ENCODE measurements around the gene SPOP. TPM values are rescaled to one million over a fixed set of nuclear protein-coding genes. Genes with fewer than 3 reads are reported as not detected.
"Not testable (repeated sequence)": the region's sequence is repeated elsewhere in the genome, so short reads cannot be mapped to it uniquely, and the experiment has no call there.

Gene SPOP
- total RNA-seq, 1 donor from 2014 or later, result 189 TPM

DNA sequence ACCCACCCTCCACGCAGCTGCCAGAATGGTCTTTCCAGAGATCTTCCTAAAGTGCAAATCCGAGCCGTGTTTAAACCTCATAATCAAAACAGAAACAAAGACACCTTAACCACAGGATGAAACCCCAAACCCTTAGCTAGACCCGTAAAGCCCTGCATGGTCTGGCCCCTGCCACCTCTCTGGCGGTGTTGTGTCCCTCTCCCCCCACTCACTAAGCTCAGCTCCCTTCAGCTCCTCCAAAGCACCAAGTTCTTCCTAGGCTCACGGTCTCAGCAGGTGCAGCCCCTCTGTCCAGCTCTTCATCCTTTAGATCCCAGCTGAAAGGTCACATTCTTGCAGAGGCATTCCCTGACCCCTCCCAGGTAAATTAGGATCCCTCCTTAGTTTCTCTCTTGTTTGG is 106.6 kb downstream of the SPOP start:
- DNase-seq (ENCODE audit: low spot score in 2 of 2), result no peak
- TF ChIP-seq, protein P1, sequence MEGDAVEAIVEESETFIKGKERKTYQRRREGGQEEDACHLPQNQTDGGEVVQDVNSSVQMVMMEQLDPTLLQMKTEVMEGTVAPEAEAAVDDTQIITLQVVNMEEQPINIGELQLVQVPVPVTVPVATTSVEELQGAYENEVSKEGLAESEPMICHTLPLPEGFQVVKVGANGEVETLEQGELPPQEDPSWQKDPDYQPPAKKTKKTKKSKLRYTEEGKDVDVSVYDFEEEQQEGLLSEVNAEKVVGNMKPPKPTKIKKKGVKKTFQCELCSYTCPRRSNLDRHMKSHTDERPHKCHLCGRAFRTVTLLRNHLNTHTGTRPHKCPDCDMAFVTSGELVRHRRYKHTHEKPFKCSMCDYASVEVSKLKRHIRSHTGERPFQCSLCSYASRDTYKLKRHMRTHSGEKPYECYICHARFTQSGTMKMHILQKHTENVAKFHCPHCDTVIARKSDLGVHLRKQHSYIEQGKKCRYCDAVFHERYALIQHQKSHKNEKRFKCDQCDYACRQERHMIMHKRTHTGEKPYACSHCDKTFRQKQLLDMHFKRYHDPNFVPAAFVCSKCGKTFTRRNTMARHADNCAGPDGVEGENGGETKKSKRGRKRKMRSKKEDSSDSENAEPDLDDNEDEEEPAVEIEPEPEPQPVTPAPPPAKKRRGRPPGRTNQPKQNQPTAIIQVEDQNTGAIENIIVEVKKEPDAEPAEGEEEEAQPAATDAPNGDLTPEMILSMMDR (IDR thresholded peaks at IDR 0.05), result no peak
- no peak overlapping the region for H3K4me3 ChIP-seq
- no peaks in the 10 kb centered on the region for H3K36me3 ChIP-seq
- intact Hi-C loops (cut with DNase I), result loop anchor here (5.0 kb wide), 1 partner anchor 266 kb away; no protein-coding TSS in a partner anchor
- peak overlapping the region; percentile 93 to 95 for H3K27ac ChIP-seq
- no peaks in the 10 kb centered on the region for H3K9me3 ChIP-seq
- peaks cover 16 to 42% of the 10 kb centered on the region in 2 donors for H3K4me1 ChIP-seq
- no peaks in the 10 kb centered on the region for H3K27me3 ChIP-seq

DNA sequence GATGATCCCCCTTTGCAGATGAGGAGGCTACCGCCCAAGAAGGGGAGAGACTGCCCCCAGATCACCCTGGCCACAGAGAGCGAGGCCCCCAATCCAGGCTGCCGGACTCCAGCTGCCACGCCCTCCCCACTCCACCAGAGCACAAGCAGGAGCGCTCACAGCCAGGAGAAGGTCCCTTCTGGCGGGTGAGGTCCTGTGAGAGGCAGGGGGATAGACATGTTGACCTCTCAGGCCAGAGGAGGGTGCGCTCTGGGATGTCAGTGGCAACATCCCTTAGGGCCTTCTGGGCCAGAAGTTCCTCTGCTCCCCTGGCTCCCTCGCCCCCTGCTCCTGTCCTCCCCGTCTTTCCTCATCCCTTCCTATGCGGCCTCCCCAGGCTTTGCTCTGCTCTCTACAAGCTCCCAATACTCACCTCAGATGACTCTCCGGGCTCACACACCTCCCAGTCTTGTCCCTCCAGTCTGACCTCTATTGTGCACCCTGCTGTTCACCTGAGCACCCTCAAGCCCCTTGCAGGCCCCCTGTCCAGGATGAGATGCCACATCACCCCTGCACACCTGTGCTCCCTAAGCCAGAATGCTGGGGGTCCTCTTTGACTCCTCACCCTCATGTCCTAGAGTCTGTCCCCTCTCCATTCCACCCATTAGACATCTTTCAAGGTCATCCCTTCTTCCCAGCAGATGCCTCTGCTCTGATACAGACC is 107.2 kb downstream of the SPOP start:
- peak in 1 of 2 donors; percentile 66 for DNase-seq (ENCODE audit: low spot score in 2 of 2)
- H3K36me3 ChIP-seq, result no peaks in the 10 kb centered on the region
- no peaks in the 10 kb centered on the region for H3K9me3 ChIP-seq
- no peaks in the 10 kb centered on the region for H3K27me3 ChIP-seq
- peaks cover 16 to 44% of the 10 kb centered on the region in 2 donors for H3K4me1 ChIP-seq
- TF ChIP-seq, protein P1 (IDR thresholded peaks at IDR 0.05), result no peak
- no peak overlapping the region for H3K4me3 ChIP-seq
- intact Hi-C loops (cut with DNase I), result loop anchor here (1.0 to 5.0 kb wide), 2 partner anchors 125 to 267 kb away; no protein-coding TSS in a partner anchor
- peak overlapping the region; percentile 93 to 95 for H3K27ac ChIP-seq

DNA sequence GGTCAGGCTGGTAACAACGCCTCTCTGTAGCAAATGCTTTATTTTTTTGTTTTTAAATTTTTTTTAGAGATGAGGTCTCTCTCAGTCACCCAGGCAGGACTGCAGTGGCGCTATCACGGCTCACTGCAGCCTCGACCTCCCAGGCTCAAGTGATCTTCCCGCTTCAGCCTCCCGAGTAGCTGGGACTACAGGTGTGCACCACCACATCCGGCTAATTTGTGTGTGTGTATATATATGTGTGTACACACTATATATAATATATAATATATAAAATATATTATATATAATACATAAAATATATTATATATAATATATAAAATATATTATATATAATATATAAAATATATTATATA is 109.2 kb downstream of the SPOP start:
- peak in 1 of 2 donors; percentile 61 for DNase-seq (ENCODE audit: low spot score in 2 of 2)
- not testable (repeated sequence) for H3K27me3 ChIP-seq, H3K9me3 ChIP-seq, H3K36me3 ChIP-seq
- peak overlapping the region in 1 of 2 donors; percentile 63 for H3K4me3 ChIP-seq
- peaks cover 7 to 32% of the 10 kb centered on the region in 2 donors for H3K4me1 ChIP-seq
- intact Hi-C loops (cut with DNase I), result loop anchor here (1.0 kb wide), 2 partner anchors 211 to 283 kb away; no protein-coding TSS in a partner anchor
- peak overlapping the region; percentile 83 to 87 for H3K27ac ChIP-seq

DNA sequence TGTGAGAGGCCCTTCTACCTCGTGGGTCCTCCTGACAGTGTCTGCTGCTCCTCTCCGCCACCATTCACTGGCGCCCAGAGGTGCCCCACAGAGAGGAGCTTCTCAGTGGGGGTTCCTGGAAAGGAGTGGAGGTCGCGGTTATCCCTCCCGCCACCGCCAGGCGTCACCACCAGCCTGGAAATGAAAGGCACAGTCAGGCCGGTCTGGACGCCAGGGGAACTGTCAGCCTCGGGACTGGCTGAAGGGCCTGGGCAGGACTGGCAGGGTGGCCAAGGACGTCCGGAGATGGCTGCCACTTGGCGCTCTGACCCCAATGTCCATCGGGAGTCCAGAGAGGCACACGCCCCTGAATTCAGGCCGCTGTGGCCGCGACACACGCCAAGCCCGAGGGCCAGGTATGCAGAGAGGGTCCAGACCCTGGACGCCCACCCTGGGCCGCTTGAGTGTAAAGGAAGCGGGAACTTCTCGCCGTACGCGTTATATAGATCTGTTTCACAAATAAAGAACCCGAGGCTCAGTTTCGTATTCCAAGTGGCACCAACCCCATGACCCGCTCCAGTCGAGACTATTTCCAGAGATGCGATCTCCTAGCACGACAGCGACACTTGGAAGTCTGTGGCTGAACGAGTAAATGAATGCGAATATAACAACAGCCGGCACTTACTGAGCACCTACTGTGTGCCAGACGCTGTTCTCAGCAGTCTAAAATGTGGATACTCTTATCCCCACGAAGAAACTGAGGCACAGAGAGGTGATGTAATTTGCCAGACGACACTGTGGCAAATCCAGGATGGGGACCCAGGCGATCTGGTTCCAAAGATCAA is 109.8 kb downstream of the SPOP start:
- DNase-seq (ENCODE audit: low spot score in 2 of 2), result peak; percentile 71 to 96
- Histone ChIP-seq H3K4me3 (peak overlapping the region; percentile 48 to 63), H3K27me3 (no peaks in the 10 kb centered on the region), H3K4me1 (peaks cover 7 to 32% of the 10 kb centered on the region in 2 donors), H3K36me3 (no peaks in the 10 kb centered on the region), H3K27ac (peak overlapping the region; percentile 83 to 87), H3K9me3 (no peaks in the 10 kb centered on the region)
- TF ChIP-seq, protein P1 (IDR thresholded peaks at IDR 0.05), result peak; percentile 94 to 99 (median 96)
- intact Hi-C loops (cut with DNase I), result loop anchor here (1.0 kb wide), 2 partner anchors 211 to 283 kb away; no protein-coding TSS in a partner anchor

DNA sequence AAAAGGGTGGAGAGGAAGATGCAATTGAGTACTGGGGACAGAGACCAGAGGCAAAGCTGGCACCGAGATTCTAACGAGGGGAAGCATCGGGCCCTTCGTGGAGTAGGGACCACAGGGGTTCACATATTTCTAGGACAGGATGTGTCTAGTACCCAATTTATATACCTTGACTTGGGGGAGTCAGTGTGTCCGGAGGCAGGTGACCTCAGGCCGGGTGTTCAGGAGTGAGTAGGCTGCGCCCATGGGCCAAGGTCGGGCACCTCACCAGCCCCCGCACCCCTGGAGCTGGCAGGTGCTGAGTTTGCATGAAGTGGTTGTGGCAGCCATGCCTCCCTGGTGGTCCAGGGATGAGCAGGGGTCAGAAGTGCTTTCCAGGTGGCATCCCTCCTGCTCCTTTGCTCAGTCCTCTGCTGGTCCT is 110.8 kb downstream of the SPOP start:
- Histone ChIP-seq H3K9me3 (no peaks in the 10 kb centered on the region), H3K36me3 (no peaks in the 10 kb centered on the region), H3K27me3 (no peaks in the 10 kb centered on the region), H3K27ac (peak overlapping the region; percentile 83 to 87), H3K4me1 (peaks cover 7 to 32% of the 10 kb centered on the region in 2 donors), H3K4me3 (peak overlapping the region in 1 of 2 donors; percentile 23)
- intact Hi-C loops (cut with DNase I), result no loop called here
- TF ChIP-seq, protein P1 (IDR thresholded peaks at IDR 0.05), result no peak
- DNase-seq (ENCODE audit: low spot score in 2 of 2), result peak in 1 of 2 donors; percentile 64
